MCF 10A (cell line): ENCODE data around the gene PACRG. TPM values are rescaled to one million over a fixed set of nuclear protein-coding genes. Genes with fewer than 3 reads are reported as not detected.

Experiments
- BruUV-seq: library from RNA; stranded (reverse); fragments of 400-500 nt; replicated peaks from 2 replicates; lab custom pipeline; 2021; lab: Mats Ljungman, UMichigan
- CTCF ChIA-PET: fragments of 300-600 bp; sonication (Branson Sonifier 250); formaldehyde crosslinking; extraction: SDS; loops from one replicate; lab custom pipeline; 2021; ENCODE audit warnings: antibody characterized with exemption, inconsistent platforms; lab: Yijun Ruan, JAX
- POLR2A ChIA-PET: fragments of 300-600, 350-650 bp; sonication (Branson Sonifier 250); formaldehyde crosslinking; extraction: SDS; loops from one replicate; lab custom pipeline; 2020; ENCODE audit warnings: antibody characterized with exemption, inconsistent platforms; lab: Yijun Ruan, JAX
- DNase-seq: peaks from one replicate; pipeline ENCODE4 v3.0.0-alpha.2; 2018; ENCODE audit not compliant: unreplicated experiment
- H3K27ac Mint-ChIP-seq: one replicate; pipeline ENCODE4 v1.8.0; 2022; ENCODE audit warnings: mild to moderate bottlenecking, low read depth, mixed read lengths; ENCODE audit not compliant: unreplicated experiment
- H3K27me3 Mint-ChIP-seq: one replicate; pipeline ENCODE4 v1.8.0; 2022; ENCODE audit warnings: mixed read lengths; ENCODE audit not compliant: insufficient read depth, unreplicated experiment
- H3K36me3 Mint-ChIP-seq: one replicate; pipeline ENCODE4 v1.8.0; 2022; ENCODE audit warnings: mild to moderate bottlenecking, moderate library complexity, mixed read lengths; ENCODE audit not compliant: insufficient read depth, unreplicated experiment
- H3K4me1 Mint-ChIP-seq: one replicate; pipeline ENCODE4 v1.8.0; 2022; ENCODE audit warnings: mixed read lengths; ENCODE audit not compliant: insufficient read depth, unreplicated experiment
- H3K4me3 Mint-ChIP-seq: one replicate; pipeline ENCODE4 v1.8.0; 2022; ENCODE audit warnings: mild to moderate bottlenecking, moderate library complexity, mixed read lengths; ENCODE audit not compliant: unreplicated experiment
- H3K9me3 Mint-ChIP-seq: one replicate; pipeline ENCODE4 v1.8.0; 2022; ENCODE audit warnings: mixed read lengths; ENCODE audit not compliant: unreplicated experiment
- CTCF ChIP-seq: fragments of 200-600 bp; IDR thresholded peaks from one replicate; pipeline ENCODE4 v1.8.0; 2022; ENCODE audit warnings: antibody characterized with exemption, mild to moderate bottlenecking; ENCODE audit not compliant: unreplicated experiment
- intact Hi-C: fragments of 100-400 bp; cut with micrococcal nuclease; formaldehyde crosslinking; loops from 2 replicates; pipeline ENCODE4 v1.14.1; 2022
- total RNA-seq: library from RNA; stranded (reverse); gene quantifications from 2 replicates; pipeline ENCODE4 v1.2.3, GENCODE V29; 2022

Gene PACRG
- total RNA-seq, 1 experiment from 2014 or later, result not detected

- Mint-ChIP-seq H3K27ac (no peak overlapping the region), H3K4me3 (no peak overlapping the region), H3K36me3 (no peaks in the 10 kb centered on the region), H3K9me3 (peaks cover 15% of the 10 kb centered on the region), H3K4me1 (peaks cover 7% of the 10 kb centered on the region), H3K27me3 (no peaks in the 10 kb centered on the region)
- no TSS peak for BruUV-seq
- POLR2A ChIA-PET, result interaction anchor here (1.2 kb wide), 1 partner anchor 12 kb away, joined by 3 read pairs; no protein-coding TSS in a partner anchor
- intact Hi-C loops, result no loop called here
- TF ChIP-seq CTCF, result no peak
- CTCF ChIA-PET, result no interaction called here
- no peak for DNase-seq
Observed at GRCh38 chr6:162957062-162957461, 229.3 kb downstream of the PACRG start.

GRCh38 chr6:162960679-162961457, 233.1 kb downstream of the PACRG start:
- no TSS peak for BruUV-seq
- H3K4me3 Mint-ChIP-seq, result no peak overlapping the region
- H3K9me3 Mint-ChIP-seq, result peaks cover 8% of the 10 kb centered on the region
- intact Hi-C loops, result no loop called here
- ChIA-PET POLR2A (no interaction called here), CTCF (interaction anchor here (0.6 kb wide), 1 partner anchor 512 kb away, joined by 3 read pairs; no protein-coding TSS in a partner anchor)
- no peaks in the 10 kb centered on the region for H3K36me3 Mint-ChIP-seq
- H3K4me1 Mint-ChIP-seq, result peaks cover 19% of the 10 kb centered on the region
- DNase-seq, result no peak
- H3K27ac Mint-ChIP-seq, result no peak overlapping the region
- H3K27me3 Mint-ChIP-seq, result no peaks in the 10 kb centered on the region
- no peak for TF ChIP-seq CTCF

GRCh38 chr6:162962093-162962492, 234.3 kb downstream of the PACRG start:
- Mint-ChIP-seq H3K4me3 (no peak overlapping the region), H3K9me3 (peaks cover 8% of the 10 kb centered on the region), H3K4me1 (peaks cover 19% of the 10 kb centered on the region), H3K36me3 (no peaks in the 10 kb centered on the region), H3K27ac (no peak overlapping the region), H3K27me3 (no peaks in the 10 kb centered on the region)
- DNase-seq, result peak; percentile 9
- ChIA-PET POLR2A (no interaction called here), CTCF (no interaction called here)
- no TSS peak for BruUV-seq
- intact Hi-C loops, result no loop called here
- no peak for TF ChIP-seq CTCF

- no peak for TF ChIP-seq CTCF
- Mint-ChIP-seq H3K9me3 (peaks cover 8% of the 10 kb centered on the region), H3K27ac (peak overlapping the region; percentile 33), H3K4me1 (peaks cover 19% of the 10 kb centered on the region), H3K4me3 (no peak overlapping the region), H3K36me3 (no peaks in the 10 kb centered on the region), H3K27me3 (no peaks in the 10 kb centered on the region)
- BruUV-seq, result no TSS peak
- CTCF ChIA-PET, result no interaction called here
- POLR2A ChIA-PET, result interaction anchor here (0.7 kb wide), 1 partner anchor 12 kb away, joined by 4 read pairs; no protein-coding TSS in a partner anchor
- intact Hi-C loops, result no loop called here
- DNase-seq, result peak; percentile 17
Observed at GRCh38 chr6:162963861-162964260, 236.1 kb downstream of the PACRG start.
